GM12878 (cell line): ENCODE measurements around the gene RGS14. TPM values are rescaled to one million over a fixed set of nuclear protein-coding genes. Genes with fewer than 3 reads are reported as not detected.
A peak's percentile ranks its signal among the peaks of the same experiment; 100 is the strongest.

Source experiments
- ATAC-seq: fragments of 200-7000 bp; cut with Tn5 transposase; 3 replicates; pipeline ENCODE4 v1.9.1; 2020; ENCODE audit warnings: mild to moderate bottlenecking, moderate library complexity
- BruUV-seq: library from RNA; stranded (reverse); fragments of 400-500 nt; replicated peaks from 2 replicates; lab custom pipeline; 2021; lab: Mats Ljungman, UMichigan
- CTCF ChIA-PET: fragments of 300-600 bp; sonication (Branson Sonifier 250); formaldehyde crosslinking; extraction: SDS; loops from one replicate; lab custom pipeline; 2021; ENCODE audit warnings: inconsistent platforms; lab: Yijun Ruan, JAX
- POLR2A ChIA-PET: fragments of 350-600 bp; formaldehyde crosslinking; extraction: SDS; loops from one replicate; lab custom pipeline; 2021; ENCODE audit warnings: inconsistent platforms; lab: Charles Lee
- RAD21 ChIA-PET: fragments of 300-600 bp; sonication (Branson Sonifier 250); formaldehyde crosslinking; loops from one replicate; lab custom pipeline; 2023; ENCODE audit warnings: antibody characterized with exemption; ENCODE audit not compliant: unreplicated experiment; lab: Charles Lee
- SMC1A ChIA-PET: fragments of 300-600 bp; sonication (Branson Sonifier 250); formaldehyde crosslinking; loops from one replicate; lab custom pipeline; 2023; ENCODE audit not compliant: unreplicated experiment, uncharacterized antibody; lab: Charles Lee
- DNase-seq: peaks from one replicate; pipeline ENCODE4 v3.0.0-alpha.2; 2011; ENCODE audit warnings: low read depth, low spot score
- FAIRE-seq: peaks from 3 replicates; lab custom pipeline; 2011; peaks lifted over from hg19 to GRCh38; lab: Jason Lieb, UNC
- H2AFZ ChIP-seq: 2 replicates; pipeline ENCODE4 v1.6.0; 2011; ENCODE audit warnings: low read depth, low read length, control low read depth; ENCODE audit not compliant: control insufficient read depth
- H3K27ac ChIP-seq: 2 replicates; pipeline ENCODE4 v1.5.1; 2011; ENCODE audit warnings: control low read depth; ENCODE audit not compliant: control insufficient read depth, insufficient read depth
- H3K27me3 ChIP-seq, 2 experiments: replicated peaks in 1 of 2; 2 replicates each; pipeline versions ENCODE4 v1.6.0 to v1.6.1; 2011; ENCODE audit warnings: low read length in 1 of 2; ENCODE audit not compliant: control insufficient read depth in 2 of 2, insufficient read depth in 2 of 2
- H3K36me3 ChIP-seq, 2 experiments: 2 replicates each; pipeline ENCODE4 v1.5.1; 2011; ENCODE audit warnings: low read length in 1 of 2; ENCODE audit not compliant: control insufficient read depth in 2 of 2, insufficient read depth in 2 of 2
- H3K4me1 ChIP-seq: 2 replicates; pipeline ENCODE4 v1.6.1; 2011; ENCODE audit warnings: mild to moderate bottlenecking, low read length, moderate library complexity, mixed read lengths; ENCODE audit not compliant: control insufficient read depth, insufficient read depth
- H3K4me2 ChIP-seq: 2 replicates; pipeline ENCODE4 v1.6.0; 2011; ENCODE audit warnings: control low read depth; ENCODE audit not compliant: control insufficient read depth, insufficient read depth
- H3K4me3 ChIP-seq: fragments of 200-600 bp; sonication (generic); 2 replicates; pipeline ENCODE4 v1.5.1; 2016
- H3K79me2 ChIP-seq: 2 replicates; pipeline ENCODE4 v1.6.0; 2011; ENCODE audit warnings: low read length; ENCODE audit not compliant: control insufficient read depth, insufficient read depth
- H3K9ac ChIP-seq: 2 replicates; pipeline ENCODE4 v1.8.0; 2011; ENCODE audit warnings: low read length, control low read depth, mixed read lengths; ENCODE audit not compliant: control insufficient read depth, insufficient read depth
- H3K9me3 ChIP-seq: replicated peaks from 3 replicates; pipeline ENCODE4 v1.5.1; 2011; ENCODE audit warnings: mild to moderate bottlenecking, low read length; ENCODE audit not compliant: control insufficient read depth, insufficient read depth
- H4K20me1 ChIP-seq: 2 replicates; pipeline ENCODE4 v1.6.0; 2011; ENCODE audit not compliant: control insufficient read depth, insufficient read depth
- CHD1 ChIP-seq: IDR thresholded peaks from 2 replicates; pipeline ENCODE4 v1.6.1; 2012; ENCODE audit warnings: low read depth, low read length, improper control_type of control experiment
- E2F4 ChIP-seq: IDR thresholded peaks from 2 replicates; pipeline ENCODE4 v1.6.1; 2012; ENCODE audit warnings: low read depth, low read length, improper control_type of control experiment
- E4F1 ChIP-seq: fragments of 450-650 bp; IDR thresholded peaks from 2 replicates; pipeline ENCODE4 v1.6.1; 2018; ENCODE audit warnings: borderline replicate concordance, mild to moderate bottlenecking; ENCODE audit not compliant: partially characterized antibody
- GABPA ChIP-seq: IDR thresholded peaks from 2 replicates; pipeline ENCODE4 v1.6.1; 2014; ENCODE audit warnings: antibody characterized with exemption, low read depth, mild to moderate bottlenecking, inconsistent platforms
- HSF1 ChIP-seq: fragments of 150-350 bp; IDR thresholded peaks from 2 replicates; pipeline ENCODE4 v1.6.1; 2014; ENCODE audit warnings: mild to moderate bottlenecking, low read depth, low read length
- IKZF1 ChIP-seq: fragments of 450-650 bp; conservative IDR thresholded peaks from 2 replicates; pipeline ENCODE4 v1.6.1; 2017; ENCODE audit warnings: antibody characterized with exemption, mild to moderate bottlenecking
- MLLT1 ChIP-seq: fragments of 450-650 bp; IDR thresholded peaks from 2 replicates; pipeline ENCODE4 v1.6.1; 2016; ENCODE audit warnings: mild to moderate bottlenecking
- NR2C2 ChIP-seq: IDR thresholded peaks from 2 replicates; pipeline ENCODE4 v1.6.1; 2011; ENCODE audit warnings: borderline replicate concordance, low read depth; ENCODE audit not compliant: control insufficient read depth, insufficient read length
- RELA ChIP-seq: fragments of 450-650 bp; IDR thresholded peaks from 2 replicates; pipeline ENCODE4 v1.8.0; 2014; ENCODE audit warnings: borderline replicate concordance; ENCODE audit not compliant: partially characterized antibody
- SMC3 ChIP-seq: IDR thresholded peaks from 2 replicates; pipeline ENCODE4 v1.6.1; 2011; ENCODE audit warnings: low read length, improper control_type of control experiment, borderline replicate concordance
- WGBS: methylation state at CpG from one replicate; pipeline ENCODE4 v1.1.6; 2016; ENCODE audit warnings: low lambda C conversion rate; ENCODE audit not compliant: insufficient replicate concordance, insufficient coverage; ENCODE audit errors: missing lambda C conversion rate; 5-methylcytosine and 5-hydroxymethylcytosine counted together
- in situ Hi-C: fragments of 300-500 bp; cut with MboI; formaldehyde crosslinking; loops from 9 replicates; pipeline ENCODE4 v1.14.3; 2018; ENCODE audit warnings: mixed read lengths
- intact Hi-C: fragments of 100-400 bp; cut with micrococcal nuclease; formaldehyde crosslinking; loops from one replicate; pipeline ENCODE4 v1.14.2; 2022; ENCODE audit not compliant: unreplicated experiment
- polyA plus RNA-seq, 11 experiments: library from polyadenylated mRNA; depleted of rRNA in 4 of 11; unstranded in 6 of 11; stranded (reverse) in 5 of 11; fragments of >200 nt; fragmentation: Nextera tagmentation in 4 of 11; fragmentation: Illumina TruSeq in 1 of 11; extraction: Ambion mirVana in 4 of 11; extraction: Trizol in 1 of 11; gene quantifications; 1 replicate in 1 of 11; 2 replicates in 10 of 11; pipeline versions ENCODE4 v1.2.1 to v1.2.3, GENCODE V29; 2011 to 2016; ENCODE audit warnings: inconsistent platforms in 2 of 11, missing spikeins in 2 of 11, low read depth in 1 of 11
- total RNA-seq, 4 experiments: library from RNA; depleted of rRNA in 3 of 4; stranded (reverse); fragments of >200 nt in 3 of 4; fragmentation: Illumina TruSeq in 1 of 4; extraction: Trizol in 1 of 4; gene quantifications; 2 replicates each; pipeline versions ENCODE4 v1.2.1 to v1.2.3, GENCODE V29; 2013 to 2021

Gene RGS14
- total and polyA plus RNA-seq, 10 of the 15 experiments (the other 5 are each of a cell fraction or from before 2014, with no cell fraction given): 0.19 to 88.7 (median 54.8) TPM

- Histone ChIP-seq H3K27me3 (no peaks in the 10 kb centered on the region), H3K4me2 (peak overlapping the region; percentile 53), H4K20me1 (0 out of 2 replicates have a peak, but pooled peaks cover 3% of the 10 kb centered on the region), H3K36me3 (peaks cover 0 to 13% of the 10 kb centered on the region in 2 experiments; a peak in 2 of 4 replicates), H3K27ac (no peak overlapping the region), H3K79me2 (peaks cover 62% of the 10 kb centered on the region), H3K4me1 (peaks cover 13% of the 10 kb centered on the region), H2AFZ (no peak overlapping the region), H3K9ac (no peak overlapping the region; the same call in 1 of the 2 replicates), H3K9me3 (no peaks in the 10 kb centered on the region), H3K4me3 (peak overlapping the region; percentile 53; the same call in 1 of the 2 replicates)
- no peak for TF ChIP-seq E2F4
- TF ChIP-seq IKZF1: no peak
- no peak for TF ChIP-seq E4F1
- TF ChIP-seq CHD1: no peak
- TF ChIP-seq HSF1: no peak
- TF ChIP-seq GABPA: no peak
- TF ChIP-seq RELA: no peak
- TF ChIP-seq MLLT1: no peak
- no peak for TF ChIP-seq SMC3
- no peak for TF ChIP-seq NR2C2
- SMC1A ChIA-PET: interaction anchor here (0.6 to 2.0 kb wide), 7 partner anchors 8 to 154 kb away, joined by 3 to 8 read pairs (median 4); no protein-coding TSS in a partner anchor
- FAIRE-seq: no peak
- POLR2A ChIA-PET: no interaction called here
- CTCF ChIA-PET: interaction anchor here (0.6 to 2.9 kb wide), 6 partner anchors 21 to 234 kb away, joined by 3 to 13 read pairs (median 4); no protein-coding TSS in a partner anchor
- WGBS: 79% methylated on average over 4 of the region's 4 CpGs
- intact Hi-C loops: no loop called here
- RAD21 ChIA-PET: no interaction called here
- in situ Hi-C loops: no loop called here
- ATAC-seq: no peak
- no TSS peak for BruUV-seq
- DNase-seq: no peak
Measured at GRCh38 chr5:177347699-177348098, 10.0 kb upstream of the RGS14 start.
